ENCODE measurements around the gene SPON1.
"Not testable (repeated sequence)": the region's sequence is repeated elsewhere in the genome, so short reads cannot be mapped to it uniquely, and the experiment has no call there.

SPON1 gene

DNA sequence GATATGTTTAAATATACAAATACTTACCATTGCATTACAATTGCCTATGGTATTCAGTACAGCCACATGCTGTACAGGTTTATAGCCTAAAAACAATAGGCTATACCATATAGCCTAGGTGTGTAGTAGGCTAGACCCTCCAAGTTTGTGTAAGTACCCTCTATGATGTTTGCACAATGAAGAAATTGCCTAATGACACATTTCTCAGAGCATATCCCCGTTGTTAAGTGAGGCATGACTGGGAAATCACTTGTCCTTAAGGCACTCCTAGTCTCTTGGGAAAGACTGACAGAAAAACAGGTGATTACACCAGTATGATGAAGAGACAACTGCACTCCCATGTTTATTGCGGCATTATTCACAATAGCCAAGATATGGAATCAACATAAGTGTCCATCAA, 187.2 kb downstream of the SPON1 start:
- Histone ChIP-seq H3K9me3 (ENCODE audit: low read length) (no peaks in the 10 kb centered on the region), H2AFZ (ENCODE audit: low read depth, low read length) (no peak overlapping the region), H3K27me3 (ENCODE audit: insufficient read depth, low read length) (no peaks in the 10 kb centered on the region), H3K36me3 (ENCODE audit: insufficient read depth, low read length) (no peaks in the 10 kb centered on the region), H3K4me1 (ENCODE audit: insufficient read depth, low read length) (no peaks in the 10 kb centered on the region), H3K4me3 (ENCODE audit: low read length) (no peak overlapping the region)

DNA sequence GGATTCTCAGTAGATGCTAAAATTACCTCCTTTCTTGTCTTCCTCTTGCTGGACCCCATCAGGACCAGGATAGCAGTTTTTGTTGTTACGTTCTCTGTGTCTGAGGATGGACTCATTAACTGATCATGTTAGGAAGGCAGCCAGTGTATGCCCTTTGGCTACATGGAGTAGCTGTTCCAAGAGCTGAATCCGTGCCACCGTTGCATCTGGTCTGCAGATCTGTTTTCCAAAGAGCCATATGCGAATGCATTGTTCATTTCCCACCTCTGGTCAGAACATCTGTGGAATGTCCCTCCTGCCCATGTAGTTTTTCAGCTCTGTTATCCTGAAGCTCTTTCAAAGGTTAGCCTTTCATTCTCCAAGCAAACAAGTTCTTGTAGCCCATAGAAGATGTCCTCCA, 188.4 kb downstream of the SPON1 start:
- Histone ChIP-seq H3K36me3 (ENCODE audit: insufficient read depth, low read length) (no peaks in the 10 kb centered on the region), H2AFZ (ENCODE audit: low read depth, low read length) (no peak overlapping the region), H3K4me1 (ENCODE audit: insufficient read depth, low read length) (no peaks in the 10 kb centered on the region)

DNA sequence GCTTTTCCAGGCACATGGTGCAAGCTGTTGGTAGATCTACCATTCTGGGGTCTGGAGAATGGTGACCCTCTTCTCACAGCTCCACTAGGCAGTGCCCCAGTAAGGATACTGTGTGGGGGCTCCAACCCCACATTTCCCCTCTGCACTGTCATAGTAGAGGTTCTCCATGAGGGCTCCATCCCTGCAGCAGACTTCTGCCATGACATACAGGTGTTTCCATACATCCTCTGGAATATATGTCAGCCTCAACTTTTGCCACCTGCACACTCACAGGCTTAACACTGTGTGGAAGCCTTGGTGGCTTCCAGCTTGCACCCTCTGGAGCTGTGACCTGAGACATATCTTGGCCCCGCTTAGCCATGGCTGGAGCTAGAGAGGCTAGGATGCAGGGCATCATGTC, 191.6 kb downstream of the SPON1 start:
- not testable (repeated sequence) for H3K36me3 ChIP-seq (ENCODE audit: insufficient read depth, low read length); H3K4me3 ChIP-seq (ENCODE audit: low read length); H3K4me1 ChIP-seq (ENCODE audit: insufficient read depth, low read length); H3K27me3 ChIP-seq (ENCODE audit: insufficient read depth, low read length); H2AFZ ChIP-seq (ENCODE audit: low read depth, low read length); H3K9me3 ChIP-seq (ENCODE audit: low read length)

More for the DNA sequence above, 188.4 kb downstream of the SPON1 start:
- H3K9me3 ChIP-seq (ENCODE audit: low read length) = peaks cover 1% of the 10 kb centered on the region
- no peaks in the 10 kb centered on the region for H3K27me3 ChIP-seq (ENCODE audit: insufficient read depth, low read length)
- no peak overlapping the region for H3K4me3 ChIP-seq (ENCODE audit: low read length)

DNA sequence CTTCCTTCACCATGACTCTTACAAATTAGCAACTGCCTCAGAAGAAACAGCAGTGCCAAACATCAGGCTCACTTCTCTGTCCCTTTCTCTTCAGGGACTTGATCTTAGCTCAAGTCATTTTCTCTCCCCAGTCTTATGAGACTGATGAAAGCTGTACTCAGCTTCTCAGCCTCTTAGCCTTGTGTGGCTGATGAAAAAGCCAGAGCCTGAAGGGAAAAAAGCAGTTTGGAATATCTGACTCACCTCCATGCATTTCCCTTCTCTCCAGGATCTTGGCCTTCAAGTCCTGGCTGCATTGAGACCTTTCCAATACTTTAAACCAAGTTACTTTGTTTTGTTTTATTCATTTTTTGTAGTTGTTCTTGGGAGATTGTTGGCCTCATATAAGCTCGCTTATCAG, 195.9 kb downstream of the SPON1 start:
- H3K36me3 ChIP-seq (ENCODE audit: insufficient read depth, low read length) = no peaks in the 10 kb centered on the region
- no peak overlapping the region for H2AFZ ChIP-seq (ENCODE audit: low read depth, low read length)
- H3K9me3 ChIP-seq (ENCODE audit: low read length) = peaks cover 1% of the 10 kb centered on the region
- H3K4me1 ChIP-seq (ENCODE audit: insufficient read depth, low read length) = no peaks in the 10 kb centered on the region
- H3K27me3 ChIP-seq (ENCODE audit: insufficient read depth, low read length) = no peaks in the 10 kb centered on the region
- H3K4me3 ChIP-seq (ENCODE audit: low read length) = no peak overlapping the region

DNA sequence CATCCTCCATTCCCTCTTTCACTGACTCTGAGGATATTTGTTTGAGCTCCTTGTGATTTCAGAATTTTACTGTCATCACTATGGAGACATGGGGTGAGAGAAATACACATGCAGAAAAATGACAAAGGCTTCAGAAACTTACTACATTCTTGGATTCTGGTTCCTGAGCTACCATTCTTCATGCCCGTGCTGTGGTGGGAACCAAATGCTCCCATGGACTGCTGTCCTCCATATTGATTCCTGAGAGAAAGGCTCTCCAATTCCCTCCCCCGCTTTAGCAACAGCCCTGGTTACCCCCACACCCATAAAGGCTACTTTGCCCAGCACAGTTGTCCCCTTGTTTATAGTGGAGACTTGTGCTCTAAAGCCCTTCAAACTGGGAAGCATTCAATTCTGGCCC, 201.1 kb downstream of the SPON1 start:
- Histone ChIP-seq H3K27me3 (ENCODE audit: insufficient read depth, low read length) (no peaks in the 10 kb centered on the region), H2AFZ (ENCODE audit: low read depth, low read length) (no peak overlapping the region), H3K4me1 (ENCODE audit: insufficient read depth, low read length) (no peaks in the 10 kb centered on the region), H3K36me3 (ENCODE audit: insufficient read depth, low read length) (no peaks in the 10 kb centered on the region), H3K9me3 (ENCODE audit: low read length) (no peaks in the 10 kb centered on the region), H3K4me3 (ENCODE audit: low read length) (no peak overlapping the region)

DNA sequence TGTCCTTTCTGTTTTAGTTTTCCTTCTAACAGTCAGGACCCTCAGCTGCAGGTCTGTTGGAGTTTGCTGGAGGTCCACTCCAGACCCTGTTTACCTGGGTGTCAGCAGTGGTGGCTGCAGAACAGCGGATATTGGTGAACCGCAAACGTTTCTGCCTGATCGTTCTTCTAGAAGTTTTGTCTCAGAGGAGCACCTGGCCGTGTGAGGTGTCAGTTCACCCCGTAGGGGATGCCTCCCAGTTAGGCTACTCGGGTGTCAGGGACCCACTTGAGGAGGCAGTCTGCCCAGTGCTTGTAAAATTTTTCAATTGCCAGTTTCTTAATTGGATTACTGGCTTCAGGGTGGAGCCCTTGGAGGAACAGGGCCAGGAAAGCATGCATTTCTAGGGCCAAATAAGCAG, 211.2 kb downstream of the SPON1 start:
- H3K4me3 ChIP-seq (ENCODE audit: low read length); H3K27me3 ChIP-seq (ENCODE audit: insufficient read depth, low read length); H3K9me3 ChIP-seq (ENCODE audit: low read length); H3K36me3 ChIP-seq (ENCODE audit: insufficient read depth, low read length); H3K4me1 ChIP-seq (ENCODE audit: insufficient read depth, low read length); H2AFZ ChIP-seq (ENCODE audit: low read depth, low read length): not testable (repeated sequence)

DNA sequence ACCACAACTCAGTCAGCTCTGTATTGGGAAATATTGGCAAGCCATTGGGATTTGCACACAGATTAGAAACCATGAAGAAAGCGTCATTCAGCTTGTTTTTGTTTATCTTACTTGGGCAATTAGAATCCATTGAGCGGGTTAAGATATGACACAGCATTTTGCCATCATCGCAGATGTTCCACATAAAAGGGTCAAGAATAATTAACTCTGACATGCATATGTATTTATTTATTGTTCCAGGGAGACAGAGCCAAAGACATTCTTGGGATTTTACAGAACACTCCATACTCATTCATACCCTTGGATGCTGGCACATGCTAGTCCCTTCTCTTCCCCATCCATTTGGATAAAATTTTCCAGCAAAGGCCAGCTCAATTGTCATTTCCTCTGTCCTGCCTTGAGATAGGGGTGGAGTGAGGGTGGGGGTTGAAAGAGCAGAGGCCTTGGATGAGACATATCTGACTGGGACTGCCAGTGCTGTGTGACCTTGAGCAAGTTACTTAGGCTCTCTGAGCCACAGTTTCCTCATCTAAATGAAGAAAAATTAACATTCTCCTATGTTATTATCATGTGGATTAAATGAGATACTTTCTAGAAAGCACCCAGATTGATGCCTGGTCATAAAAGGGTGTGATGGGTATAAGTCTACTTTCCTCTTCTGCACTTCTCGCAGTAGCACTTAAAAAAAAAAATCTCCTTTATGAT, 216.7 kb downstream of the SPON1 start:
- H3K4me3 ChIP-seq (ENCODE audit: low read length) = no peak overlapping the region
- H3K27me3 ChIP-seq (ENCODE audit: insufficient read depth, low read length) = no peaks in the 10 kb centered on the region
- no peaks in the 10 kb centered on the region for H3K4me1 ChIP-seq (ENCODE audit: insufficient read depth, low read length)
- H3K9me3 ChIP-seq (ENCODE audit: low read length) = no peaks in the 10 kb centered on the region
- no peak overlapping the region for H2AFZ ChIP-seq (ENCODE audit: low read depth, low read length)
- no peaks in the 10 kb centered on the region for H3K36me3 ChIP-seq (ENCODE audit: insufficient read depth, low read length)

DNA sequence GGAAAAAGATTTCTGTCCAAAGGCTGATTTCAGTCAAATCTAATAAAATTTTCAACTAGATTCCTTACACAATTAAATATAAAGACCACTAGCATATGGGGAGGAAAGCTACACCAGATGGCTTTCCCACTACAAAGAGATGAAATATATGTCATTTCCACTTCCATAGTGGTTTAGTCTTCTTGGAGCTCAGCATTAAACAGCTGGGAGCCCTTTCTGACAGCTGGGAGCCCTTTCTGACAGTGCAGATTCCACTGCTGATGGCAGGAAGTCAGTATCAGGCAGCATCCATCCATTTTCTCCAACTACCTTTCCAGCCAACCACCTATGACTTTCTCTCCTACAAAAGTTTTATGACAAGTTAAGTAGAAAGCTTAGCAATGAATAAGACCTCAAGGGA, 218.6 kb downstream of the SPON1 start:
- Histone ChIP-seq H3K9me3 (ENCODE audit: low read length) (no peaks in the 10 kb centered on the region), H3K4me3 (ENCODE audit: low read length) (no peak overlapping the region), H3K27me3 (ENCODE audit: insufficient read depth, low read length) (no peaks in the 10 kb centered on the region), H3K36me3 (ENCODE audit: insufficient read depth, low read length) (no peaks in the 10 kb centered on the region), H3K4me1 (ENCODE audit: insufficient read depth, low read length) (no peaks in the 10 kb centered on the region), H2AFZ (ENCODE audit: low read depth, low read length) (no peak overlapping the region)

DNA sequence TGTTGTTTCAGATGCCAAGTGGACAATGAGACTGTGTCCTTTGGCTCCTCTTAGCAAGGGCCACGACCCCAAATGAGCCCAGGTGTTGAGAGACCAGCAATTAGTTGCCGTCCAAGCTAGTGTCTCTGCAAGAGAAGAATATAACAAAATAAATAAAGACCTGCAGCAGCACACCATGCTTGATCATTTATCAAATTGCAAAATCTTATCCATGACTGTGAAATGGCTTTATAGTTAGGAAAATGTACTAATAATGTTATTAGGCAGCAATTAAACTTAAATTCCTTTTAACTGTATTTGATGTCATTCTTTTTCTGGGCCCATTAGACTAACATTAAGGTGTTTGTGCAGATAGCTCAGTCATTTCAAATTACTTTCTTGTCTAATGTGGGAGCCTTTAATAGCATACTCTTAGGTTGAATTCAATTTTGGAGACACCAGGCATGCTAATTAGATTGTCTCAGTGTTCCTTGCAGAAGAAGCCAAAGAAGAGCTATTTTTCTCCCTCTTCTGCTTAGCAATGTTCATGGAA, 220.4 kb downstream of the SPON1 start:
- Histone ChIP-seq H3K4me3 (ENCODE audit: low read length) (no peak overlapping the region), H3K36me3 (ENCODE audit: insufficient read depth, low read length) (no peaks in the 10 kb centered on the region), H3K4me1 (ENCODE audit: insufficient read depth, low read length) (no peaks in the 10 kb centered on the region), H3K27me3 (ENCODE audit: insufficient read depth, low read length) (no peaks in the 10 kb centered on the region), H3K9me3 (ENCODE audit: low read length) (no peaks in the 10 kb centered on the region), H2AFZ (ENCODE audit: low read depth, low read length) (no peak overlapping the region)

DNA sequence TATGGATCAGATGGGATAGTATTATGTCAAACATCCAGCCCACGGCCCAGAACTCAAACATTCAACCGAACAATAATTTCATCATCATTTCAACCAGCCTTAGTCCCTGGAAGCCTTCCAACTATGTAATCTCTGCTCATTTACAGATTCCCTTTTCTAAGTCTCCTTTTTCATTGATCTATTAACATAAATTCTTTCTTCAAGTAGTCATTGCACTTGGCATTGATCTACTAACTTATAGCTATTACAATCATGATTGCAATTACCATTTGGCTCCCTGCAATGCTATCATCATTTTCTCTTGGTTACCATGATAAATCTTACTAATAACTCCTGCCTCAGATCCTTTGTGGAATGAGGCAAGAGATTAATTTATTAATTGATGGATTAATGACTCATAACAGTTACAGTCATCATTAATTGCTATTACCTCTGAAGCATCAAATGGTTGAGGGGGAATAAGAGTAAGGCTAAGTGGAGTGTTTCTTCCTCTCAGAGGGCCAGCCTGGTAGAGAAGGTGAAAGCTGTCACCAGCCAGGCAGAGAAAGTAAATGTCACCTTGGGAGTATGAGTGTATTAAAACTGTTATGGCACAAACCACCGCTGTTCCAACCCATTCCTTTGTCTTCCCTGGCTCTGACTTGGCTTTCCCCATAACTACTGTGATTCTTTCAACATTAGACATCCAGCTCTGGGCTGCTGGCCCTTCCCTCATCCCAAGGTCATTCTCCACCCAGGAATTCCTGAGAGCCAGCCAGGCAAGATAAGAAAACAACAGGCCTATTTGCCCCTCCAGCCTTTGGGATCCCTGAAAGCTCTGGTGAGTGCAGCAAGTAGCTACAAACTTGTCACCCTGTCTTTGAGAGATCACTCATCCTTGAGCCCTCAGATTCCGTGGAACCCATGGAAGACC, 221.8 kb downstream of the SPON1 start:
- Histone ChIP-seq H3K4me3 (ENCODE audit: low read length) (no peak overlapping the region), H3K27me3 (ENCODE audit: insufficient read depth, low read length) (no peaks in the 10 kb centered on the region), H3K9me3 (ENCODE audit: low read length) (no peaks in the 10 kb centered on the region), H2AFZ (ENCODE audit: low read depth, low read length) (no peak overlapping the region), H3K36me3 (ENCODE audit: insufficient read depth, low read length) (no peaks in the 10 kb centered on the region), H3K4me1 (ENCODE audit: insufficient read depth, low read length) (no peaks in the 10 kb centered on the region)

DNA sequence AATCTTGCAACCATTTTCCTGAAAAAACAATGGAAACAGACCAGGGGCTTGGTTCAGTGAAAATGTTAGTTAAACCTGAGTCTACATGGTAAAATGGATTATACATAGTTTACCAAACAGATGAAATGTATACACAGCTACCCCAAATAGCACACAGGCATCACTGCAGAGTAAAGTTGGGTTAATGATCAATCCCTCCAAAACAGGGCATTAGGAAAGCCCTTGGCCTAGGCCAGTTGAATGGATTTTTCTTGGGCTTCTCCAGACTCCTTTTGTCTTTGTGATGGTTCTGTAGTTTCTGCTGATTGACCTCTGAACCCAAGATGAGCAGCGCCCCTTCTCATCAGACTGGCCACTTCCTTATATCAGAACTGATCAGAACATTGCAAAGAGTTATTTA, 222.9 kb downstream of the SPON1 start:
- Histone ChIP-seq H3K4me3 (ENCODE audit: low read length) (no peak overlapping the region), H3K27me3 (ENCODE audit: insufficient read depth, low read length) (no peaks in the 10 kb centered on the region), H3K9me3 (ENCODE audit: low read length) (no peaks in the 10 kb centered on the region), H3K4me1 (ENCODE audit: insufficient read depth, low read length) (no peaks in the 10 kb centered on the region), H3K36me3 (ENCODE audit: insufficient read depth, low read length) (no peaks in the 10 kb centered on the region), H2AFZ (ENCODE audit: low read depth, low read length) (no peak overlapping the region)

DNA sequence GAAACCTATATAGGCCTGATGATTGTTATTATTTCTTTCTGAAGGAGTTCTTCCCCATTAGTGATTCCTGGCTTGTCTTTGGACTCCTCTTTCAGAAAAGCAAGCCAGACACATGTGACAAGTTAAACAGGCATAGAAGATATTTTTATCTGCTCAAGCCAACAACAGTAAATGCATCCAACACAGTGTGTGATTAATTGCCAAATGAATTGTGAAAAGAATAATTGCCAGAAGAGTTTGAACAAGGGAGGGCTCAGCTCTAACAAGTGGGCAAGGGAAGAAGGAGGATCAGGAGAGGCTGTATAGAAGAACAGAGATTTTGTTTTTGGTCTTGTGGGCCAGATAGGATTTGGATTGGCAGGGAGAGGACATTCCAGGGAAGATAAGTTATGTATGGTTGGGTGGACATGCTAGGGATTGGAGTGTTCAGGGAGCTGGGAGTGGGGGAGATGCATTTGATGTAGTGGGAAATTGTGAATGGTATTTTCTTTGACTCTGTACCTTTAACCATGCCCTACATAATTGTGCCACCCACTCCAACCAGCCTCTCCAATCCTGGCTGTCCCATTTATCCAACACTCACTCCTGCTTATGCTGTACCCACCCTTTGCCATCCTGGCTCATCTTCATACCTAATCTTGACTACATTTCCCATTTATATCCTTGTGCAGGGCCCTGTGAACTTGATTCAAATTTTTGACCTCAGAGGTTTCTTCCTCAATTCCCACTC, 223.7 kb downstream of the SPON1 start:
- Histone ChIP-seq H3K27me3 (ENCODE audit: insufficient read depth, low read length) (no peaks in the 10 kb centered on the region), H3K36me3 (ENCODE audit: insufficient read depth, low read length) (no peaks in the 10 kb centered on the region), H3K4me3 (ENCODE audit: low read length) (no peak overlapping the region), H3K9me3 (ENCODE audit: low read length) (no peaks in the 10 kb centered on the region), H3K4me1 (ENCODE audit: insufficient read depth, low read length) (no peaks in the 10 kb centered on the region), H2AFZ (ENCODE audit: low read depth, low read length) (no peak overlapping the region)

DNA sequence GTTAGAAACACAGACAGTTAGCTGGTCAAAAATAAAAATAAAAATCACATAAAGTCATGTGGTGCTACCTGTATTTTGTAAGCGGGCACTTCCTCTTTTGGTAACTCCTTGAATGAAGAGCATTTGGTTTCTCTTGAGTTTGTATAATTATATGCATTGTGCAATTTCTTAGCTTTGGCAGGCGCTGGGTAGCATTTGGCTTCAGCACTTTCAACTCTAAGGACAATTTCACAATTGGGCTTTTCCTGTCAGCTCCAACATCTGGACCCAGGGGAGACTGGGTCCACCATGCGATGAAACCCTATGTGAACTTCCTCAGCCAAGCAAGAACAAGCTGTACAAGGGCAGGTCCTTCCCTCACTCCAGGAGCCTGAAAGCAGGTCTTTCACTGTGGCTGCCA, 227.4 kb downstream of the SPON1 start:
- Histone ChIP-seq H3K9me3 (ENCODE audit: low read length) (no peaks in the 10 kb centered on the region), H2AFZ (ENCODE audit: low read depth, low read length) (no peak overlapping the region), H3K36me3 (ENCODE audit: insufficient read depth, low read length) (no peaks in the 10 kb centered on the region), H3K4me3 (ENCODE audit: low read length) (no peak overlapping the region), H3K4me1 (ENCODE audit: insufficient read depth, low read length) (no peaks in the 10 kb centered on the region), H3K27me3 (ENCODE audit: insufficient read depth, low read length) (no peaks in the 10 kb centered on the region)

Data from neuron (in vitro differentiated cells).